Stimulated activated CD8-positive, alpha-beta memory T cell treated with anti-CD3 and anti-CD28 coated beads, Interleukin-7, amount 100 ng/mL, for 4 hours (primary cell): Measurements from ENCODE around the gene TTYH3.

Experiments
- DNase-seq, 2 donors: peaks; one replicate each; pipeline ENCODE4 v3.0.0-alpha.2; 2020; ENCODE audit warnings: low read depth in 2 of 2

Gene TTYH3

DNA sequence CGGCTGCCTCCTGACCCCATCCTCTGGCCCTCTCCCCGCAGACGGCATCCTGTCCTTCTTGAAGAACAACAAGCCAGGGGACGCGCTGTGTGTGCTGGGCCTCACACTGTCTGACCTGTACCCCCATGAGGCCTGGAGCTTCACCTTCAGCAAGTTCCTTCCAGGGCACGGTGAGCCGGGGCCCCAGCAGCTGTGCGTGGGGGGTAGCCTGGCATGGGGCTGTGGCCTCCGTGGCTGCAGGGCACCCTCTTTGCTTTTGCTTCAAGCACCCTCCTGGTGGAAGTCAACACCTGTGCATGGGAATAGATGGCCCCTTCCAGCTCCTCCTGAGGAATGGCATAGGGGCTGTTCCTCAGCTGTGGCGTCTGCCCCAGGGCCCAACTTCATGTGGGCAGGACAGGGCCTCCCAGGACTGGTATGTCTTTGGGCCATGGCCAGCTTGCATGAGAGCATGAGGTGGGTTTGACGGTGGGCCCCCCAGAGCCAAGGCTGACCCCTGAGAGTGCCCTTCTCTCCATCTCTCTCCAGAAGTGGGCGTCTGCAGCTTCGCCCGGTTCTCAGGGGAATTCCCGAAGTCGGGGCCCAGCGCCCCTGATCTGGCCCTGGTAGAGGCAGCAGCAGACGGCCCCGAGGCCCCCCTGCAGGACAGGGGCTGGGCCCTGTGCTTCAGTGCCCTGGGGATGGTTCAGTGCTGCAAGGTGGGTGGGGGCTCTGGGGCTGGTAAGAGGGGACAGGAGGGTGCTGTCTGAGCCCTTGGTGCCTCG is 76.9 kb downstream of the TTYH3 start:
- DNase-seq = no peak

GRCh38 chr7:2709553-2710285 is 77.9 kb downstream of the TTYH3 start:
- peak; percentile 24 to 63 for DNase-seq

DNA sequence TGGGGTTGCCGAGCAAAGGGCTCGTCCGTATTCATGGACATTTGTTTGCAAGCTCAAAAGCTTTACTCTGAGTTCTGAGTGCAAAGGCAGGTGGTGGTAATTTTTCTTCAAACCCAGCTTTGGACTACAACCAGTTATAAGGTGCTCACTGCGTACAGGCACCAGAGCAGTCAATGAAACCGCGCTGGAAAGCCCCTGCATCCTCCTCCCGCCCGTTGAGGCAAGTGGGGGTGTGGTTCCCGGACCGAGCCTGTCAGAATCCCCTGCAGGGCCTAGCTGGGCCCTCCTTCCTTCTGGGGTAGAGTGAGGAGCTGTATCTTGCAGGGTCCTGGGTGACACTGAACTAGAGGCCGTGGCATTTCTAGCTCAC is 78.5 kb downstream of the TTYH3 start:
- peak; percentile 44 to 46 for DNase-seq

- peak; percentile 15 to 16 for DNase-seq
These were observed 79.2 kb downstream of the TTYH3 start for GRCh38 chr7:2710901-2711551.

DNA sequence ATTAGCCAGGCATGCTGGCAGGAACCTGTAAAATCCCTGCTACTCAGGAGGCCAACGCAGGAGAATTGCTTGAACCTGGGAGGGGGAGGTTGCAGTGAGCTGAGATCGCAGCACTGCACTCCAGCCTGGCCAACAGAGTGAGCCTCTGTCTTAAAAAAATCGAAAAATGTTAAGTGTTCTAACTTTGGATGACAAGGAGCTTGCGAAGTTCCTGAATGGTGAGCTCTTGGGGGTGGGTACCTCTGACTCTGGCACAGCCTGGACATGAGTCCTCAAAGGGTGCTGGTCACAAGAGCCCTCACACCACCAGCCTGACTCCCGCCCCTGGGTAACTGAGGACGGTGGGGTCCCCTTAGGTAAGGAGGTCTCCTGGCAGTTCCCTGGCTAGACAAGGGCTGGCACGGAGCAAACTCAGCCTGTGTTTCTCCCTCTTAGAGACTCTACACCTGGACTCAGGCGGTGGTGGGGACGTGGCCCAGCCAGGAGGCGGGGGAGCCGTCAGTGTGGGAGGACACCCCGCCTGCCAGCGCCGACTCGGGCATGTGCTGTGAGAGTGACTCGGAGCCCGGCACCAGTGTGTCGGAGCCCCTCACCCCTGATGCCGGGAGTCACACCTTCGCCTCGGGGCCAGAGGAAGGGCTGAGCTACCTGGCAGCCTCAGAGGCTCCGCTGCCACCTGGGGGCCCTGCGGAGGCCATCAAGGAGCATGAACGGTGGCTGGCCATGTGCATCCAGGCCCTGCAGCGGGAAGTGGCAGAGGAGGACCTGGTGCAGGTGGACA is 80.3 kb downstream of the TTYH3 start:
- no peak for DNase-seq

- no peak for DNase-seq
These were observed 81.6 kb downstream of the TTYH3 start for GRCh38 chr7:2713370-2713769.

DNA sequence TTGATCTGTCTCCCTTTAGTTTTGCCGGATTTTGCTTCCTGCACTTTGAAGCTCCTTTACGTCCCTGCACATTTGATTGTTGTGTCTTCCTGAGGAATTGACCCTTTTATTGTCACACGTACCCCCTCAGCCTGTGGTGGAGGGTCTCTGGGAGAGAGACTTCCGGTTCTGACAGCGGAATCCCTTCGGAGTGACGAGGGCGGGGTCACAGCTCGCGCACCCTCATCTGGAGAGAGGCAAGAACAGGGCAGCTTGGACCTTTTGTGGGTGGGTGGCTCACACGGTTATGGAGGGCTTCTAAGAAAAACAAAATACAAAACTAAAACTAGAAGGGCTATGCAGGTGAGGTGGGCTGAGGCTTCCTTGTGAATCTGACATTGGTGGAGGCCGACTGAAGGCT is 82.2 kb downstream of the TTYH3 start:
- DNase-seq = no peak
